GM12878 (cell line): ENCODE data around the gene OTUB1. TPM values are rescaled to one million over a fixed set of nuclear protein-coding genes. Genes with fewer than 3 reads are reported as not detected.

Experiments used
- CBFB ChIP-seq: IDR thresholded peaks from 2 replicates; pipeline ENCODE4 v1.6.1; 2016; ENCODE audit warnings: antibody characterized with exemption, low read depth
- CTCF ChIP-seq, 3 experiments: IDR thresholded peaks in 2 of 3; conservative IDR thresholded peaks in 1 of 3; 2 replicates each; pipeline ENCODE4 v1.5.1; 2011; ENCODE audit warnings: low read depth in 3 of 3, low read length in 3 of 3, mild to moderate bottlenecking in 3 of 3, control low read depth in 2 of 3, moderate library complexity in 2 of 3, inconsistent platforms in 1 of 3, mixed read lengths in 1 of 3; ENCODE audit not compliant: control insufficient read depth in 2 of 3, insufficient read depth in 1 of 3; ENCODE audit errors: extremely low read depth in 1 of 3
- CUX1 ChIP-seq: IDR thresholded peaks from 2 replicates; pipeline ENCODE4 v1.6.1; 2012; ENCODE audit warnings: improper control_type of control experiment, low read depth, low read length; ENCODE audit not compliant: insufficient replicate concordance
- E4F1 ChIP-seq: fragments of 450-650 bp; IDR thresholded peaks from 2 replicates; pipeline ENCODE4 v1.6.1; 2018; ENCODE audit warnings: borderline replicate concordance, mild to moderate bottlenecking; ENCODE audit not compliant: partially characterized antibody
- IKZF1 ChIP-seq: fragments of 450-650 bp; conservative IDR thresholded peaks from 2 replicates; pipeline ENCODE4 v1.6.1; 2017; ENCODE audit warnings: antibody characterized with exemption, mild to moderate bottlenecking
- IRF4 ChIP-seq: IDR thresholded peaks from 2 replicates; pipeline ENCODE4 v1.6.1; 2011; ENCODE audit warnings: low read depth, low read length
- STAT1 ChIP-seq: fragments of 450-650 bp; conservative IDR thresholded peaks from 2 replicates; pipeline ENCODE4 v1.6.1; 2014; ENCODE audit warnings: antibody characterized with exemption, mild to moderate bottlenecking
- TARDBP ChIP-seq: IDR thresholded peaks from 2 replicates; pipeline ENCODE4 v1.6.1; 2016; ENCODE audit warnings: borderline replicate concordance
- TCF12 ChIP-seq: IDR thresholded peaks from 2 replicates; pipeline ENCODE4 v1.6.1; 2011; ENCODE audit warnings: low read depth, mild to moderate bottlenecking, low read length
- ZNF274 ChIP-seq: IDR thresholded peaks from one replicate; pipeline ENCODE4 v1.8.0; 2011; ENCODE audit not compliant: insufficient read length, insufficient read depth
- polyA plus RNA-seq, 11 experiments: library from polyadenylated mRNA; depleted of rRNA in 4 of 11; unstranded in 6 of 11; stranded (reverse) in 5 of 11; fragments of >200 nt; fragmentation: Nextera tagmentation in 4 of 11; fragmentation: Illumina TruSeq in 1 of 11; extraction: Ambion mirVana in 4 of 11; extraction: Trizol in 1 of 11; gene quantifications; 1 replicate in 1 of 11; 2 replicates in 10 of 11; pipeline versions ENCODE4 v1.2.1 to v1.2.3, GENCODE V29; 2011 to 2016; ENCODE audit warnings: inconsistent platforms in 2 of 11, missing spikeins in 2 of 11, low read depth in 1 of 11
- total RNA-seq, 4 experiments: library from RNA; depleted of rRNA in 3 of 4; stranded (reverse); fragments of >200 nt in 3 of 4; fragmentation: Illumina TruSeq in 1 of 4; extraction: Trizol in 1 of 4; gene quantifications; 2 replicates each; pipeline versions ENCODE4 v1.2.1 to v1.2.3, GENCODE V29; 2013 to 2021

The OTUB1 gene
- total and polyA plus RNA-seq, 10 of the 15 experiments (the other 5 are each of a cell fraction or from before 2014, with no cell fraction given), result 49.6 to 225 (median 131) TPM

- TF ChIP-seq CUX1 (no peak), IRF4 (no peak), CTCF (IDR thresholded peaks at IDR 0.05 in 2 of 3, conservative IDR thresholded peaks at IDR 0.05 in 1 of 3; ENCODE audit: control insufficient read depth in 2 of 3, extremely low read depth in 1 of 3, insufficient read depth in 1 of 3, low read depth in 3 of 3, low read length in 3 of 3) (no peak), STAT1 (no peak), ZNF274 (no peak), TCF12 (no peak), CBFB (no peak), TARDBP (no peak), IKZF1 (no peak), E4F1 (no peak)
Observed at GRCh38 chr11:64019106-64020037, 33.1 kb downstream of the OTUB1 start (continued).
